ENCODE measurements around the gene COA6.
"Not testable (repeated sequence)": the region's sequence is repeated elsewhere in the genome, so short reads cannot be mapped to it uniquely, and the experiment has no call there.

The COA6 gene

DNA sequence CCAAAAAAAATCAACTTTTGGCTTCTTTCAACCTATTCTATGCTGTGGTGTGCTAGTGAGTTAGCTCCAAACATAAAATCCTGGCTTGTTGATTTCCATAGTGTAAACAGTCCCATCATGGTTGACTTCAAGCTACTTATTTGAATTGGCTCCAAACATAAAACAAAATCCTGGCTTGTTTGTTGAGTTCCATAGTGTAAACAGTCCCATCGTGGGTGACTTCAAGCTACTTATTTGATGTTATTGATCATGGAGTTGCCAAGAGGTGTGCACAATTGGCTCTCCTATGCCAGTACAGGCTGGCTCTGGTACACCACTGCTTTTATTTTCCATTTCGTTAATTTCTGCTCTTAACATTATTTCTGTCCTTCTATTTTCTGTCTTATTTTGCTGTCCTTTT lies 1.8 kb upstream of the COA6 start:
- no peak for DNase-seq

DNA sequence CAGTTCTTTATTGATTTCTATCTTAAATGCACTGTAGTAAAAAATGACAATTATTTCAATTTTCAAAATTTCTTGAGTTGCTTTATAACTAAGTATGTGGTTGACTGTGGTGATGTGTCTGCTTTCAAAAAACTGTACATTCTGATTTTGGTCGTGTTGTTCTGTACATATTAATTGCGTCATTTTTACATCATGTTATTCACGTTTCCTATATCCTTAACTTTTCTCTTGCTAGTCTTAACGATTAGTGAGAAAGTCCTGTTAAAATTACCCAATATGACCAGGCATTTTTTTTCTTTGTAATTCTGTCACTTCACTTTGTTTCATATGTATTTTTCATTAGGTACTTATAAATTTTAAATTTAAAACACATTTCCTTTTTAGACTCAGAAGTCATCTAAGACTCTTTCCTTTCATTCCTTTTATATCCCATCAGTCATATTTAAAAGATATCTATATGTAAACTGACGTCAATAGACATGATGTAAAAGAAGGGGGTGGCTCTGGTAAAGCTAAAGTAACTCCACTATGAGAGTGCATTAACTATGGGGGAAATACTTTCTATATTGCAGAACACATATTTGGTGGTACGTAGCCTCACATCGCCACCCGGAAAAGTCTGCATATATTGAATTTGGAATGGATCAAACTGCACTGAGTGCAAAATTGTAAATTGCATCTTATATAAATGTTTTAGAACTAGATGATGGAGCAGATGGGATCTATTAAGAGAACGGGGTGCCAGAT lies 1.1 kb upstream of the COA6 start:
- DNase-seq = no peak

- DNase-seq = no peak
Measured at GRCh38 chr1:234373959-234374254, 651 bp downstream of the COA6 start.

- DNase-seq = no peak
Measured at GRCh38 chr1:234375672-234376071, 2.4 kb downstream of the COA6 start.

DNA sequence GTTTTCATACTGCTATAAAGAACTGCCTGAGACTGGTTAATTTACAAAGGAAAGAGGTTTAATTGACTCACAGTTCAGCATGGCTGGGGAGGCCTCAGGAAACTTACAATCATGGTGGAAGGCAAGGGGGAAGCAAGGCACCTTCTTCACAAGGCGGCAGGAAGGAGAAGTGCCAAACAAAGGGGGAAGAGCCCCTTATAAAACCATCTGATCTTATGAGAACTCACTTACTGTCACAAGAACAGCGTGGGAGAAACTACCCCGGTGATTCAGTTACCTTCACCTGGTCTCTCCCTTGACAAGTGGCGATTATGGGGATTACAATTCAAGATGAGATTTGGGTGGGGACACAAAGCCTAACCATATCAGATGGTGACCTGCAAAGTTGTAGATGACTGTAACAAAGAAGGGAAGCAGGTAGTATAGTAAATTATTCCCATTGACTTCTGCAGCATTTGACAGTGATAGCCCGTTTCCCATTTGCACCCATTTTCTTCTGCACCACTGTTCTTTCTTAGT lies 6.4 kb downstream of the COA6 start:
- not testable (repeated sequence) for DNase-seq

DNA sequence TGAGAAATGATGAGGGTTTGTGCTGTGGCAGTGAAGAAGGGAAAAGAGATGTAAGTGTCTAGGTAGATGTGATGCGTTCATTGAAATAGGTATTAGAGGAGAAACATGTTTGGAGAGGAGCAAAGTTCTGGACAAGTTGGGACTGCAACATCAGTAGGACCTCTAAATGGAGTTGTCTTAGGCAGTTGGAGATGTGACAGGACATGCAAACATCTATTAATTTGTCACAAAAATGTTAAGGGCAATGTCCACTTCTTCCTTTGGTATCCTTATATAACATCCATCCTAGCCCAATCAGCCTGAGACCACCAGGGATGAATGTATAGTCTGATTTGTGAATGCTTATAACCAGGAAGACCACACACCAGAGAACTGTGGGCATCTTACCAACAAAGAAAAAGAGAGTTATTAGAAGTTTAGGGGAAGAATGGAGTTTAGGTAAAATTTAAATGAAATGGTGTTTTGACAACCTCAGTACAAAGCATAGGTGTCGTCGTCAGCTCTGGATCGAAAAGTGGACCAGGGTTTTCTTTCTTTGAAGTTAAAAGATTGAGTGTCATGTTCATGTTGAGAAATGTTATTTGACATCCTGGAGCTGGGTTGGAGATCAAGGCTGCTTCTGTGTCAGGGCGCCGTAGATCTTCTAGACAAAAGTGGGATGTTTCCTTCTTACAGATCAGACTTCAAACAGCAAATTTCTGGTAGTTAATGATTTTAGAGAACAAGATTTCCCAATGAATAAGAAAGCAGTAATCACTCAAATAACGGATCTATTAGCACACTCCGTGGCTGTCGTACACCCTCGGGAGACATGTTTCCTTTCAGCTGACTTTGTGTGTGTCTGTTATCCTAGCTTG lies 8.7 kb downstream of the COA6 start:
- no peak for DNase-seq

DNA sequence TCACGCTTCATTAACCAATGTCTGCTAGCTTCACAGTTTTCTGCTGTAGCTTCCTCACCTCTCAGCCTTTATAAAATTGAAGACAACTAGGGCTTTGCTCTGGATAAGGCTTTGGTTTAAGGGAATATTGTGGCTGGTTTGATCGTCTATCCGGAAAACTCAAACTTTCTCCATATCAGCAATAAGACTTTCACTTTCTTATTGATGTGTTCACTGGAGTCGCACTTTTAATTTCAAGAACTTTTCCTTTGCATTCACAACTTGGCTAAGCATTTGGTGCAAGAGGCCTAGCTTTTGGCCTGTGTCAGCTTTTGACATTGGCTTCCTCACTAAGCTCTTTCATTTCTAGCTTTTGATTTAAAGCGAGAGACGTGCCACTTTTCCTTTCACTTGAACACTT lies 12.9 kb downstream of the COA6 start:
- no peak for DNase-seq

- no peak for DNase-seq
Measured at GRCh38 chr1:234388094-234388493, 14.8 kb downstream of the COA6 start.

DNA sequence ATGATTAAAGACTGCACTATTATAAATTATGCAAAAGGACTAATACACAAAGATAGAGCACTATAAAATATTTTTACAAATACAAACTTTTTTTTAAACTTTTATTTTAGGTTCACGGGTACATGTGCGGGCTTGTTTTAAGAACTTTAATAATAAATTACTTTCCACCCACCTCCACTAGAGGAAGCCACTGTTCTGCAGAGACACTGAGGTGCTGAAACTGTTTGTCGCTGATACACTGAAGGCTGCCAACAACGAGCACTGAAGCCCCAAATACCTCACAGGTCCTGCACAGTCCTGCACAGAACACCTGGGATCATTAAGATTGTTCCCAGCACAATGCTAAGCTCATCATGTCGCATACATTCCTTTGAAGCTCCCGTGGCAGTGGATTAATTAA lies 19.9 kb downstream of the COA6 start:
- no peak for DNase-seq

GRCh38 chr1:234395297-234395696 lies 22.0 kb downstream of the COA6 start:
- no peak for DNase-seq

DNA sequence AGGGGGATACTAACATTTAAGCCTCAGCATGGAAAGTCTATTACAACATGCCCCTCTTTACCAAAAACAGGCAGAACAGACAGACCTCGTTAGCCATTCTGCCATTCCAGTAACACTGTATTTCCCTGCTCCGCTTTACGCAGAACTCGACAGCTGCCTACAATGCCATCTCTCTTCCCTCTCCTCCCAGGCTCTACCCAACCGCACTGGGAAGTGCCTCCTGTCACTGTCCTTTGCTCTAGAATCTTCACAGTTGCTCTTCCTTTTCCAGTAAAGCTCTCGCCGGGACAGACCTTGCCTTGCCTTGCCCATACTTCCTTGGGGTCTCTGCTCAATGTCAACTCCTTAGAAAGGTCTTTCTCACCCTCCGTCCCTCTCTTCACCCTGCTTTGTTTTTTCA lies 22.8 kb downstream of the COA6 start:
- no peak for DNase-seq

GRCh38 chr1:234396871-234397270 lies 23.6 kb downstream of the COA6 start:
- DNase-seq = no peak

DNA sequence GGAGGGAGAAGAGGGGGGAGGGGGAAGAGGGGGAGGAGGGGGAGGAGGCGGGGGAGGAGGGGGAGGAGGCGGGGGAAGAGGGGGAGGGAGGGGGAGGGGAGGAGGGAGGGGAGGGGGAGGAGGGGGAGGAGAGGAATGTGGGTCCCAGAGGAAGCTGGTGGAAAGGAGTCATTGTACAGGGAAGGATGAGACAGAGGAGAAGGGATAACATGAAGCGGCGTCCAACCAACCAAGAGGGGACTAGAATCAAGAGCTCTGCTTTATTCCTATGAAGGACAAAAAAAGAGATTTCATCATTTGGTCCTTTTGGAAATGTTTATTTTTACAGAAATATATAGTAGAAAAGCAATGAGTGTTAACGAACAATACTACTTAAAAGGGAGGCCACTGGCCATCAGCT lies 24.5 kb downstream of the COA6 start:
- no peak for DNase-seq

GRCh38 chr1:234398849-234399381 lies 25.7 kb downstream of the COA6 start:
- no peak for DNase-seq

- not testable (repeated sequence) for DNase-seq
Measured at GRCh38 chr1:234399515-234399914, 26.3 kb downstream of the COA6 start.

GRCh38 chr1:234400773-234401172 lies 27.5 kb downstream of the COA6 start:
- DNase-seq = no peak

- no peak for DNase-seq
Measured at GRCh38 chr1:234401658-234402057, 28.4 kb downstream of the COA6 start.

- no peak for DNase-seq
Measured at GRCh38 chr1:234402939-234403338, 29.7 kb downstream of the COA6 start.

- DNase-seq = no peak
Measured at GRCh38 chr1:234405676-234406075, 32.4 kb downstream of the COA6 start.

GRCh38 chr1:234406871-234407270 lies 33.6 kb downstream of the COA6 start:
- DNase-seq = no peak

- DNase-seq = no peak
Measured at GRCh38 chr1:234408757-234409156, 35.5 kb downstream of the COA6 start.

- DNase-seq = no peak
Measured at GRCh38 chr1:234409328-234409727, 36.1 kb downstream of the COA6 start.

GRCh38 chr1:234412830-234413229 lies 39.6 kb downstream of the COA6 start:
- no peak for DNase-seq

DNA sequence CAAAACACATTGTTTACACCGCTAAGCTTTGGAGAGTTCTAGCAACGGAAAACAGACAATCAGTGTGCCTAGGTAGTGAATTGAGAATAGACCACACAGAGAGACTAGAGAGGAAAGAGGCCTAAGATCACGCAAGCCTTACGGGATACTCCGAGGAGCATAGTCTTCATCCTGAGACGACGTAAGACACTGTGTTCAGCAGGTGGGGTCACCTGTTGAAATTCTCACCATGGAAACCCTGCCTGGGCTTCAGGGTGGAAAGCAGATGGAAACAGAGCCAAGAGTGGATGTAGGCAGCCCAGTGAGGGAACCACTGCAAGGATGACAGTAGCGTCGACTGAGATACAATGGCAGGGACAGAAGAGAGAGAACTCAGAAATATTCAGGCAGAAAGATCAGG lies 40.2 kb downstream of the COA6 start:
- no peak for DNase-seq

All from NCI-H446 (cell line).